Endothelial cell of umbilical vein (primary cell): Measurements from ENCODE around the gene CTNNA2. TPM values are rescaled to one million over a fixed set of nuclear protein-coding genes. Genes with fewer than 3 reads are reported as not detected.

ENCODE experiments used
- BruUV-seq: library from RNA; stranded (reverse); fragments of 400-500 nt; replicated peaks from 2 replicates; lab custom pipeline; 2021; lab: Mats Ljungman, UMichigan
- CTCF ChIA-PET: fragments of 300-600, 350-600 bp; sonication (Branson Sonifier 250); formaldehyde crosslinking; loops from one replicate; lab custom pipeline; 2021; ENCODE audit warnings: antibody characterized with exemption, inconsistent platforms; lab: Charles Lee
- POLR2A ChIA-PET: fragments of 300-600, 350-600 bp; sonication (Branson Sonifier 250); formaldehyde crosslinking; loops from one replicate; lab custom pipeline; 2021; ENCODE audit warnings: antibody characterized with exemption, inconsistent platforms; lab: Charles Lee
- DNase-seq: peaks from one replicate; pipeline ENCODE4 v3.0.0-alpha.2; 2011; ENCODE audit warnings: low read depth, low spot score
- FAIRE-seq: peaks from 2 replicates; lab custom pipeline; 2011; peaks lifted over from hg19 to GRCh38; lab: Jason Lieb, UNC
- H2AFZ ChIP-seq: 2 replicates; pipeline ENCODE4 v1.6.0; 2012; ENCODE audit warnings: low read depth, low read length, control low read depth, inconsistent platforms
- H3K27ac ChIP-seq: 2 replicates; pipeline ENCODE4 v1.5.1; 2011; ENCODE audit warnings: low read depth, mild to moderate bottlenecking, control low read depth, low read length, moderate library complexity; ENCODE audit not compliant: insufficient read depth
- H3K27me3 ChIP-seq, 2 experiments: 2 replicates each; pipeline versions ENCODE4 v1.6.0 to v1.6.1; 2011; ENCODE audit warnings: low read length in 2 of 2, mixed read lengths in 1 of 2; ENCODE audit not compliant: control insufficient read depth in 2 of 2, insufficient read depth in 2 of 2
- H3K36me3 ChIP-seq, 2 experiments: 2 replicates in 1 of 2; 3 replicates in 1 of 2; pipeline ENCODE4 v1.5.1; 2011; ENCODE audit warnings: low read length in 2 of 2, mild to moderate bottlenecking in 1 of 2, moderate library complexity in 1 of 2; ENCODE audit not compliant: control insufficient read depth in 2 of 2, insufficient read depth in 2 of 2; ENCODE audit errors: extremely low read depth in 1 of 2
- H3K4me1 ChIP-seq: 3 replicates; pipeline ENCODE4 v1.5.1; 2011; ENCODE audit warnings: mild to moderate bottlenecking, low read length; ENCODE audit not compliant: control insufficient read depth, insufficient read depth; ENCODE audit errors: extremely low read depth
- H3K4me2 ChIP-seq: 2 replicates; pipeline ENCODE4 v1.6.1; 2011; ENCODE audit warnings: low read length, control low read depth, mixed read lengths; ENCODE audit not compliant: insufficient read depth
- H3K4me3 ChIP-seq, 3 experiments: fragments of 200-600 bp in 1 of 3; sonication (generic), shearing (Covaris generic) in 1 of 3; replicated peaks in 1 of 3; 2 replicates each; pipeline ENCODE4 v1.5.1; 2011 to 2016; ENCODE audit warnings: control low read depth in 3 of 3, low read length in 3 of 3, mild to moderate bottlenecking in 2 of 3, inconsistent platforms in 1 of 3, low read depth in 1 of 3, moderate library complexity in 1 of 3; ENCODE audit not compliant: insufficient read depth in 1 of 3
- H3K79me2 ChIP-seq: 2 replicates; pipeline ENCODE4 v1.6.0; 2012; ENCODE audit warnings: low read length, inconsistent platforms; ENCODE audit not compliant: control insufficient read depth, insufficient read depth
- H3K9ac ChIP-seq: replicated peaks from 2 replicates; pipeline ENCODE3; 2011; ENCODE audit warnings: low read length, control low read depth; ENCODE audit not compliant: insufficient read depth; ENCODE audit errors: extremely low read depth
- H3K9me1 ChIP-seq: replicated peaks from 3 replicates; pipeline ENCODE4 v1.6.0; 2011; ENCODE audit warnings: mild to moderate bottlenecking, low read length; ENCODE audit not compliant: control insufficient read depth, insufficient read depth; ENCODE audit errors: extremely low read depth
- H3K9me3 ChIP-seq: replicated peaks from 2 replicates; pipeline ENCODE4 v1.5.1; 2012; ENCODE audit warnings: low read length, inconsistent platforms; ENCODE audit not compliant: control insufficient read depth, insufficient read depth
- H4K20me1 ChIP-seq: replicated peaks from 2 replicates; pipeline ENCODE3; 2011; ENCODE audit warnings: mild to moderate bottlenecking, low read length; ENCODE audit not compliant: control insufficient read depth, insufficient read depth; ENCODE audit errors: extremely low read depth
- CTCF ChIP-seq, 2 donors: IDR thresholded peaks; 1 replicate in 1 of 2; 2 replicates in 1 of 2; pipeline ENCODE4 v1.5.1; 2011; ENCODE audit warnings: low read length in 2 of 2, mild to moderate bottlenecking in 2 of 2, moderate library complexity in 2 of 2, control low read depth in 1 of 2, inconsistent platforms in 1 of 2, low read depth in 1 of 2; ENCODE audit not compliant: insufficient read depth in 1 of 2; ENCODE audit errors: extremely low read depth in 1 of 2
- EZH2 ChIP-seq: IDR thresholded peaks from 2 replicates; pipeline ENCODE4 v1.6.1; 2012; ENCODE audit warnings: borderline replicate concordance, low read depth, mild to moderate bottlenecking, moderate library complexity, low read length, inconsistent platforms; ENCODE audit not compliant: severe bottlenecking
- FOS ChIP-seq: IDR thresholded peaks from 2 replicates; pipeline ENCODE4 v1.6.1; 2011; ENCODE audit warnings: mild to moderate bottlenecking, low read length, moderate library complexity, borderline replicate concordance; ENCODE audit not compliant: insufficient read depth
- GATA2 ChIP-seq: IDR thresholded peaks from 2 replicates; pipeline ENCODE4 v1.7.0; 2011; ENCODE audit warnings: low read depth, mild to moderate bottlenecking, moderate library complexity, mixed read lengths, low read length; ENCODE audit not compliant: insufficient read length, insufficient read depth
- JUN ChIP-seq: IDR thresholded peaks from 2 replicates; pipeline ENCODE4 v1.6.1; 2011; ENCODE audit warnings: borderline replicate concordance, low read depth; ENCODE audit not compliant: insufficient read length, insufficient read depth
- MAX ChIP-seq: IDR thresholded peaks from 2 replicates; pipeline ENCODE4 v1.6.1; 2011; ENCODE audit not compliant: insufficient read depth, insufficient read length
- MYC ChIP-seq: IDR thresholded peaks from one replicate; pipeline ENCODE4 v1.6.1; 2011; ENCODE audit warnings: mild to moderate bottlenecking, low read depth, low read length
- POLR2A ChIP-seq: IDR thresholded peaks from 2 replicates; pipeline ENCODE4 v1.6.1; 2012; ENCODE audit warnings: low read depth, mild to moderate bottlenecking, control low read depth, low read length
- POLR2AphosphoS5 ChIP-seq: IDR thresholded peaks from 2 replicates; pipeline ENCODE4 v1.6.1; 2012; ENCODE audit warnings: low read depth, mild to moderate bottlenecking, control low read depth, low read length, moderate library complexity; ENCODE audit not compliant: insufficient read depth
- dilution Hi-C: fragments of 300-500 bp; cut with MboI; formaldehyde crosslinking; loops from one replicate; pipeline ENCODE4 v1.15.0; 2019; ENCODE audit warnings: low sequenced_read_pairs; ENCODE audit not compliant: extremely low pct_ligation_motif_present
- intact Hi-C: fragments of 100-400 bp; cut with micrococcal nuclease; formaldehyde crosslinking; loops from one replicate; pipeline ENCODE4 v1.10.0; 2022
- polyA plus RNA-seq, 4 experiments: library from polyadenylated mRNA; depleted of rRNA in 3 of 4; stranded (reverse) in 3 of 4; unstranded in 1 of 4; fragments of >200 nt; gene quantifications; 2 replicates each; pipeline versions ENCODE4 v1.2.1 to v1.2.3, GENCODE V29; 2011 to 2012; ENCODE audit warnings: missing spikeins in 1 of 4
- total RNA-seq: library from RNA; stranded (reverse); gene quantifications from 2 replicates; pipeline ENCODE4 v1.2.3, GENCODE V29; 2021

Gene CTNNA2
- total and polyA plus RNA-seq, 2 donors (not counting 3 experiments of a cell fraction or from before 2014, with no cell fraction given) = not detected

- no peak for TF ChIP-seq JUN
- TF ChIP-seq MYC = no peak
- no peak for TF ChIP-seq POLR2AphosphoS5
- no peak for TF ChIP-seq FOS
- no peak for TF ChIP-seq CTCF (IDR thresholded peaks at IDR 0.05; ENCODE audit: extremely low read depth in 1 of 2, insufficient read depth in 1 of 2, low read depth in 1 of 2, low read length in 2 of 2)
- no peak for TF ChIP-seq EZH2
- TF ChIP-seq POLR2A = no peak
- no peak for TF ChIP-seq MAX
- no peak for TF ChIP-seq GATA2
- dilution Hi-C loops = no loop called here
- BruUV-seq = no TSS peak
Observed at GRCh38 chr2:79915455-79915854, 402.6 kb downstream of the CTNNA2 start.

More at GRCh38 chr2:79915455-79915854, 402.6 kb downstream of the CTNNA2 start:
- H2AFZ ChIP-seq = no peak overlapping the region
- H3K79me2 ChIP-seq = no peaks in the 10 kb centered on the region
- peaks cover 5% of the 10 kb centered on the region for H3K9me3 ChIP-seq
- FAIRE-seq (no peak), DNase-seq (no peak)
- no peak overlapping the region for H3K4me2 ChIP-seq
- no peaks in the 10 kb centered on the region for H4K20me1 ChIP-seq
- H3K9ac ChIP-seq = no peak overlapping the region
- POLR2A ChIA-PET = no interaction called here
- H3K27me3 ChIP-seq = no peaks in the 10 kb centered on the region
- no peak overlapping the region for H3K4me3 ChIP-seq
- H3K9me1 ChIP-seq = no peaks in the 10 kb centered on the region
- intact Hi-C loops = no loop called here
- H3K4me1 ChIP-seq = no peaks in the 10 kb centered on the region
- no peak overlapping the region for H3K27ac ChIP-seq
- CTCF ChIA-PET = no interaction called here
- no peaks in the 10 kb centered on the region for H3K36me3 ChIP-seq
